SU-DHL-6 (cell line): ENCODE data around the gene TSPAN1.

ENCODE experiments used
- H2AFZ ChIP-seq: fragments of 200-600 bp; sonication (generic); 2 replicates; pipeline ENCODE4 v1.6.1; 2014; ENCODE audit warnings: low read depth, mild to moderate bottlenecking, moderate library complexity, mixed read lengths, antibody characterized with exemption, low read length; ENCODE audit not compliant: severe bottlenecking
- H3F3A ChIP-seq: fragments of 200-600 bp; shearing (Covaris generic); 2 replicates; pipeline ENCODE4 v1.6.0; 2016; ENCODE audit warnings: antibody characterized with exemption, mild to moderate bottlenecking; ENCODE audit not compliant: insufficient read depth
- H3K27ac ChIP-seq: fragments of 200-600 bp; sonication (generic); 2 replicates; pipeline ENCODE4 v1.5.1; 2016; ENCODE audit warnings: low read depth, mild to moderate bottlenecking, low read length, moderate library complexity, mixed read lengths
- H3K27me3 ChIP-seq: fragments of 200-600 bp; sonication (generic), shearing (Covaris generic); 2 replicates; pipeline ENCODE4 v1.6.0; 2014; ENCODE audit warnings: mild to moderate bottlenecking, low read length
- H3K36me3 ChIP-seq: fragments of 200-600 bp; sonication (generic); 2 replicates; pipeline ENCODE4 v1.6.1; 2014; ENCODE audit warnings: mild to moderate bottlenecking, low read length, mixed read lengths
- H3K4me2 ChIP-seq: fragments of 300-600, 200-600 bp; shearing (Covaris generic), sonication (generic); 2 replicates; pipeline ENCODE4 v1.6.0; 2014; ENCODE audit warnings: low read length, low read depth, mild to moderate bottlenecking; ENCODE audit not compliant: poor library complexity, severe bottlenecking
- H3K4me3 ChIP-seq: fragments of 200-600 bp; sonication (generic); 2 replicates; pipeline ENCODE4 v1.5.1; 2014; ENCODE audit warnings: antibody characterized with exemption, low read length, mild to moderate bottlenecking, mixed read lengths; ENCODE audit not compliant: insufficient read depth, poor library complexity, severe bottlenecking
- H3K79me2 ChIP-seq: fragments of 200-600 bp; sonication (generic); 2 replicates; pipeline ENCODE4 v1.6.1; 2014; ENCODE audit warnings: mild to moderate bottlenecking, low read length, moderate library complexity; ENCODE audit not compliant: insufficient read depth
- H3K9ac ChIP-seq: fragments of 200-600 bp; sonication (generic); 2 replicates; pipeline ENCODE4 v1.7.0; 2014; ENCODE audit warnings: mild to moderate bottlenecking, low read length
- H3K9me2 ChIP-seq: fragments of 200-600 bp; sonication (generic); replicated peaks from 2 replicates; pipeline ENCODE4 v1.6.1; 2014; ENCODE audit warnings: low read length; ENCODE audit not compliant: insufficient read depth
- H3K9me3 ChIP-seq: fragments of 200-600 bp; sonication (generic); 2 replicates; pipeline ENCODE4 v1.6.1; 2014; ENCODE audit warnings: low read length, mixed read lengths; ENCODE audit not compliant: insufficient read depth
- H4K20me1 ChIP-seq: fragments of 200-600 bp; sonication (generic); 2 replicates; pipeline ENCODE4 v1.6.1; 2014; ENCODE audit warnings: low read depth, mild to moderate bottlenecking, antibody characterized with exemption, low read length, moderate library complexity, mixed read lengths
- EZH2phosphoT487 ChIP-seq: fragments of 200-600 bp; sonication (generic), shearing (Covaris generic); conservative IDR thresholded peaks from 2 replicates; pipeline ENCODE4 v1.6.1; 2018; ENCODE audit warnings: mild to moderate bottlenecking, antibody characterized with exemption, low read length, moderate library complexity, mixed read lengths
- TF ChIP-seq, protein P1 (sequence below): fragments of 200-600 bp; sonication (generic); IDR thresholded peaks from one replicate; pipeline ENCODE4 v1.5.1; 2017; ENCODE audit warnings: antibody characterized with exemption, mild to moderate bottlenecking, low read length, moderate library complexity; ENCODE audit not compliant: insufficient read depth, poor library complexity, severe bottlenecking

The TSPAN1 gene

DNA sequence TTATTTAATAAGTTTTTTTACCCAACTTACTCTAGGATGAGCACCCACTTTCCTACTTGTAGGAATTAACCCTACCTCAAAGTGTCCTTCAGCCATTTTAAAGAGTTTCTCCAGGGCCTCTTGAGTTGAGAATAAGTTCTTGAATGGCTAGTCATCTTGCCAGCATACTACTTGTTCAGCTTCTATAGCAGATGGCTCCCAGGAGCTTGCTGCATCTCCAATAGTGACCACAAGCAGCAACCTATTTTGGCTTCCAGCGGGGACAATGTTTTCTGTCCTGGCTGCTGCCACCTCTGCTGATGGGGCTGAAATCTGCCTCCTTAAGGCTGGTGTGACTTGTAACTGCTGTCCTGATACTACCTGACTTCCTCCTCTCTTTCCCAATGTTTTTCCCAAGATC lies 21.7 kb upstream of the TSPAN1 start:
- H3K79me2 ChIP-seq, result no peaks in the 10 kb centered on the region
- no peak overlapping the region for H3K27ac ChIP-seq
- TF ChIP-seq, protein P1, sequence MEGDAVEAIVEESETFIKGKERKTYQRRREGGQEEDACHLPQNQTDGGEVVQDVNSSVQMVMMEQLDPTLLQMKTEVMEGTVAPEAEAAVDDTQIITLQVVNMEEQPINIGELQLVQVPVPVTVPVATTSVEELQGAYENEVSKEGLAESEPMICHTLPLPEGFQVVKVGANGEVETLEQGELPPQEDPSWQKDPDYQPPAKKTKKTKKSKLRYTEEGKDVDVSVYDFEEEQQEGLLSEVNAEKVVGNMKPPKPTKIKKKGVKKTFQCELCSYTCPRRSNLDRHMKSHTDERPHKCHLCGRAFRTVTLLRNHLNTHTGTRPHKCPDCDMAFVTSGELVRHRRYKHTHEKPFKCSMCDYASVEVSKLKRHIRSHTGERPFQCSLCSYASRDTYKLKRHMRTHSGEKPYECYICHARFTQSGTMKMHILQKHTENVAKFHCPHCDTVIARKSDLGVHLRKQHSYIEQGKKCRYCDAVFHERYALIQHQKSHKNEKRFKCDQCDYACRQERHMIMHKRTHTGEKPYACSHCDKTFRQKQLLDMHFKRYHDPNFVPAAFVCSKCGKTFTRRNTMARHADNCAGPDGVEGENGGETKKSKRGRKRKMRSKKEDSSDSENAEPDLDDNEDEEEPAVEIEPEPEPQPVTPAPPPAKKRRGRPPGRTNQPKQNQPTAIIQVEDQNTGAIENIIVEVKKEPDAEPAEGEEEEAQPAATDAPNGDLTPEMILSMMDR, result no peak
- TF ChIP-seq EZH2phosphoT487, result no peak
- no peaks in the 10 kb centered on the region for H4K20me1 ChIP-seq
- H3K9me3 ChIP-seq, result no peaks in the 10 kb centered on the region
- H3K4me2 ChIP-seq, result no peak overlapping the region
- no peak overlapping the region for H3K9ac ChIP-seq
- no peaks in the 10 kb centered on the region for H3F3A ChIP-seq
- no peak overlapping the region for H3K4me3 ChIP-seq
- no peaks in the 10 kb centered on the region for H3K27me3 ChIP-seq
- no peak overlapping the region for H2AFZ ChIP-seq
- no peaks in the 10 kb centered on the region for H3K9me2 ChIP-seq
- no peaks in the 10 kb centered on the region for H3K36me3 ChIP-seq

DNA sequence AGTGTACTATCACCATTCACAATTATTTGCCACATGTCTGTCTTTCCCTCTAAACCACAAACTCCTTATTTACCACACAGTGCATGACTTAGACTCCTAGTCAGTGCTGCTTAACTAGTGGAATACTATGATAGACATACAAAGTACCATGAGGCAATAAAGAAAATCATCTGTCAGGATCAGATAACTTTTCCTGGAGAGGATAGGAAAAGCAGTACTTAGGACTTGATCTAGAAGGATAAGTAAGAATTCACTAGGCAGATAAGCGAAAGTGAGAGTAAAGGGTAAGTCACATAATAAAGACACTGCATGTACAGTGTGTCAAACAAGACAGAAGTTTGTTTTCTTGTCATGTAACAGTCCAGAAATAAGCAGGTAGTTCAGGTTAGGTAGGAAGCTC lies 21.2 kb upstream of the TSPAN1 start:
- no peaks in the 10 kb centered on the region for H3K79me2 ChIP-seq
- H2AFZ ChIP-seq, result no peak overlapping the region
- H3K4me2 ChIP-seq, result no peak overlapping the region
- H3K27ac ChIP-seq, result no peak overlapping the region
- no peaks in the 10 kb centered on the region for H4K20me1 ChIP-seq
- no peaks in the 10 kb centered on the region for H3K9me3 ChIP-seq
- H3K36me3 ChIP-seq, result no peaks in the 10 kb centered on the region
- no peaks in the 10 kb centered on the region for H3K9me2 ChIP-seq
- H3F3A ChIP-seq, result no peaks in the 10 kb centered on the region
- H3K9ac ChIP-seq, result no peak overlapping the region
- no peak overlapping the region for H3K4me3 ChIP-seq
- TF ChIP-seq, protein P1, result no peak
- no peak for TF ChIP-seq EZH2phosphoT487
- H3K27me3 ChIP-seq, result no peaks in the 10 kb centered on the region

DNA sequence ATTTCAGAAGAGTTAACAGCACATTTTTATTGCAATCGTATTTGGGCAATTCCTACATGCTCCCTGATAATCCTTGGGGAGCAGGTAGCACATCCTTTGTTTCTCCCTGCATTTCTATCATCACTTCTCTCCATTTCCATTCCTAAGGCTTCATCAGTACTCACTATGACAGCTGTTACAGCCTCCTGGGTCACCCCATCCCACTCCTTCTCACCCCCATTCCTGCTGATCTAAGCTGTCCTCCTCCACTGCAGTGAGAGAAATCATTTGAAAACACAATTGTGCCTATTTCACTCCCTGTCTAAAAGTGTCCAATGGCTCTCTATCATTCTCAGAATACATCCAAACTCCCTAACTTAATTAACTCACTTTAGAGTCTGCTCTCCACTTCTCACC lies 17.0 kb upstream of the TSPAN1 start:
- no peaks in the 10 kb centered on the region for H3K36me3 ChIP-seq
- H3F3A ChIP-seq, result no peaks in the 10 kb centered on the region
- no peak overlapping the region for H3K4me2 ChIP-seq
- TF ChIP-seq, protein P1, result no peak
- no peak for TF ChIP-seq EZH2phosphoT487
- H3K9me3 ChIP-seq, result no peaks in the 10 kb centered on the region
- no peaks in the 10 kb centered on the region for H3K27me3 ChIP-seq
- H3K27ac ChIP-seq, result no peak overlapping the region
- H3K9me2 ChIP-seq, result no peaks in the 10 kb centered on the region
- no peak overlapping the region for H3K4me3 ChIP-seq
- no peaks in the 10 kb centered on the region for H4K20me1 ChIP-seq
- H2AFZ ChIP-seq, result no peak overlapping the region
- H3K9ac ChIP-seq, result no peak overlapping the region
- H3K79me2 ChIP-seq, result no peaks in the 10 kb centered on the region
